Vagina (tissue), 2 donors: ENCODE results near the gene POP7. TPM values are rescaled to one million over a fixed set of nuclear protein-coding genes. Genes with fewer than 3 reads are reported as not detected.

Experiments
- DNase-seq, 2 donors: peaks; one replicate each; pipeline ENCODE4 v3.0.0-alpha.2; 2017; ENCODE audit errors: extremely low spot score in 2 of 2
- H3K27ac ChIP-seq: fragments of 200-600 bp; sonication (generic); one replicate; pipeline ENCODE4 v1.5.1; 2019
- H3K27me3 ChIP-seq: fragments of 200-600 bp; sonication (generic); one replicate; pipeline ENCODE4 v1.5.1; 2019
- H3K36me3 ChIP-seq, 2 donors: fragments of 200-600 bp; sonication (generic); one replicate each; pipeline ENCODE4 v1.5.1; 2017 to 2019
- H3K4me1 ChIP-seq: fragments of 200-600 bp; sonication (generic); one replicate; pipeline ENCODE4 v1.5.1; 2019
- H3K4me3 ChIP-seq, 2 donors: fragments of 200-600 bp; sonication (generic); 1 replicate in 1 of 2; 2 replicates in 1 of 2; pipeline ENCODE4 v1.5.1; 2016 to 2019
- H3K9me3 ChIP-seq: fragments of 200-600 bp; sonication (generic); one replicate; pipeline ENCODE4 v1.5.1; 2019
- POLR2A ChIP-seq, 2 donors: fragments of 450-650 bp; IDR thresholded peaks; one replicate each; pipeline ENCODE4 v1.6.1; 2017; ENCODE audit warnings: antibody characterized with exemption in 2 of 2, mild to moderate bottlenecking in 2 of 2, moderate library complexity in 2 of 2
- POLR2AphosphoS5 ChIP-seq, 2 donors: sonication (generic); formaldehyde crosslinking; IDR thresholded peaks; one replicate each; pipeline ENCODE4 v1.9.0; 2017; ENCODE audit warnings: antibody characterized with exemption in 2 of 2, mild to moderate bottlenecking in 2 of 2, low read depth in 1 of 2; ENCODE audit not compliant: insufficient read depth in 1 of 2
- intact Hi-C: fragments of 100-400 bp; cut with DNase I; formaldehyde crosslinking; loops from one replicate; pipeline ENCODE4 v1.15.1; 2023
- total RNA-seq: library from RNA; depleted of rRNA; stranded (reverse); fragments of >200 nt; gene quantifications from one replicate; pipeline ENCODE4 v1.2.3, GENCODE V29; 2016
- TF ChIP-seq, protein P1 (sequence below), 3 experiments: fragments of 450-650 bp in 2 of 3; fragments of 200-600 bp in 1 of 3; sonication (generic) in 1 of 3; IDR thresholded peaks; one replicate each; pipeline ENCODE4 v1.5.1; 2017 to 2019; ENCODE audit warnings: antibody characterized with exemption in 3 of 3, mild to moderate bottlenecking in 2 of 3, moderate library complexity in 2 of 3

POP7 gene
- total RNA-seq, 1 donor from 2014 or later = 44.0 TPM

DNA sequence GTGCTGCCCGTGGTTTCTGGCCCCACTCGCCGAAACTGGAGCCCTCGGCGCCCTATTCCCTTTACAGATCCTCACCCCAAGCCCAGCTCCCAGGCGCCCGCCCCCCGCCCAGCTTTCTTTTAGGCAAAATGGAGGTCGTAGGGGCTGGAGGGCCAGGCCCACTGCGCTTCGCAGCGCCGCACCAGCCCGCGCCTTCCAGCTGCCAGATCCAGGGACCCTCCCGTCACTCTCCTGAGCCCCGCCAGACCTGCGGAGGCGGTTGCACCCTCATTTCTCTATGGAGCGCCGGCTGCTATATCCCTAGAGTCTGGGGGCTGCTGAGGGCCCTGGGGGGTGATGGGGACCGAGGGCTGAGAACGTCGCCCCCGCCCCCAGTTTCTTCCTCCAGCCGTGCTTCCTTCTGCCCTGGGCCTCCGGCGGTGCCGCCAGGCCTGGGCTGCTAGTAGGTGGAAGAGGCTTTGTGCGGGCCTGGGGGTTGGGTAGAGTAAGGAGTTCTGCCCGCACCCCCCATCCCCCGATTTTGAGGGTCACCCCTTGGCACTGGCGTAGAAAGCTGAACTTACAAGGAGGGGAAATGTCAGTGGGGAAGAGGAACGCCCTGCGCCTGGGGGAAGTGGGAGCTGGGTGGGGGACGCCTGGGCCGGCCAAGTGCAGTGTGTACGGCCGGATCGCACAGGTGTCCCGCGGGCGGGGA, 31.4 kb upstream of the POP7 start:
- peaks cover 0 to 30% of the 10 kb centered on the region in 2 donors for H3K36me3 ChIP-seq
- DNase-seq = no peak
- intact Hi-C loops = loop anchor here (5.0 to 10.0 kb wide), 3 partner anchors 72 to 200 kb away; partner anchors contain the start of genes FBXO24, LRCH4, PCOLCE and TSC22D4
- no peaks in the 10 kb centered on the region for H3K9me3 ChIP-seq
- peak overlapping the region; percentile 94 to 99 for H3K4me3 ChIP-seq
- TF ChIP-seq, protein P1, sequence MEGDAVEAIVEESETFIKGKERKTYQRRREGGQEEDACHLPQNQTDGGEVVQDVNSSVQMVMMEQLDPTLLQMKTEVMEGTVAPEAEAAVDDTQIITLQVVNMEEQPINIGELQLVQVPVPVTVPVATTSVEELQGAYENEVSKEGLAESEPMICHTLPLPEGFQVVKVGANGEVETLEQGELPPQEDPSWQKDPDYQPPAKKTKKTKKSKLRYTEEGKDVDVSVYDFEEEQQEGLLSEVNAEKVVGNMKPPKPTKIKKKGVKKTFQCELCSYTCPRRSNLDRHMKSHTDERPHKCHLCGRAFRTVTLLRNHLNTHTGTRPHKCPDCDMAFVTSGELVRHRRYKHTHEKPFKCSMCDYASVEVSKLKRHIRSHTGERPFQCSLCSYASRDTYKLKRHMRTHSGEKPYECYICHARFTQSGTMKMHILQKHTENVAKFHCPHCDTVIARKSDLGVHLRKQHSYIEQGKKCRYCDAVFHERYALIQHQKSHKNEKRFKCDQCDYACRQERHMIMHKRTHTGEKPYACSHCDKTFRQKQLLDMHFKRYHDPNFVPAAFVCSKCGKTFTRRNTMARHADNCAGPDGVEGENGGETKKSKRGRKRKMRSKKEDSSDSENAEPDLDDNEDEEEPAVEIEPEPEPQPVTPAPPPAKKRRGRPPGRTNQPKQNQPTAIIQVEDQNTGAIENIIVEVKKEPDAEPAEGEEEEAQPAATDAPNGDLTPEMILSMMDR (IDR thresholded peaks at IDR 0.05) = no peak
- no peak for TF ChIP-seq POLR2A (IDR thresholded peaks at IDR 0.05)
- TF ChIP-seq POLR2AphosphoS5 (IDR thresholded peaks at IDR 0.05; ENCODE audit: insufficient read depth in 1 of 2, low read depth in 1 of 2) = peak in 1 of 2 donors; percentile 28
- H3K4me1 ChIP-seq = peaks cover 30% of the 10 kb centered on the region
- H3K27me3 ChIP-seq = no peaks in the 10 kb centered on the region
- peak overlapping the region; percentile 99 for H3K27ac ChIP-seq

DNA sequence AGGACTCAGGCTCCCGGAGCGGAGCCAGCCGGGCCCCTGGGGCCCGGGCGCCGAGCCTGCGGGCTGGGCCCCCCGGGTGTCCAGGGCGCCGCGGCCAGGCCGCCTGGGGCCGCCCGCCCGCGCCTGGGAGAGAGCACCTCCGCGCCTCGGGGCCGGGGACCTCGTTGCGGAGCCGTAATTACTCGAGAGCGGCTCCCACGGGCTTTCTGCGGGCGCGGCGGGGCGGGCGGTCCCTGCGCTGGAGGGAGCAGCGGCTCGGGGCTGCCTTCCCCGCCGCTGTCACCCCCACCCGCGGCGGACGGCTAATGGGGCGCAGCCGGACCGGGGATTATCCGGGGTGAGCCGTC, 30.8 kb upstream of the POP7 start:
- peak overlapping the region; percentile 94 to 99 for H3K4me3 ChIP-seq
- intact Hi-C loops = loop anchor here (5.0 to 10.0 kb wide), 2 partner anchors 73 to 200 kb away; partner anchors contain the start of genes PCOLCE and TSC22D4
- no peaks in the 10 kb centered on the region for H3K9me3 ChIP-seq
- no peaks in the 10 kb centered on the region for H3K27me3 ChIP-seq
- no peak for DNase-seq
- peak overlapping the region; percentile 99 for H3K27ac ChIP-seq
- TF ChIP-seq POLR2AphosphoS5 (IDR thresholded peaks at IDR 0.05; ENCODE audit: insufficient read depth in 1 of 2, low read depth in 1 of 2) = no peak
- TF ChIP-seq POLR2A (IDR thresholded peaks at IDR 0.05) = no peak
- TF ChIP-seq, protein P1 (IDR thresholded peaks at IDR 0.05) = no peak
- H3K36me3 ChIP-seq = peaks cover 0 to 30% of the 10 kb centered on the region in 2 donors
- H3K4me1 ChIP-seq = peaks cover 36% of the 10 kb centered on the region

DNA sequence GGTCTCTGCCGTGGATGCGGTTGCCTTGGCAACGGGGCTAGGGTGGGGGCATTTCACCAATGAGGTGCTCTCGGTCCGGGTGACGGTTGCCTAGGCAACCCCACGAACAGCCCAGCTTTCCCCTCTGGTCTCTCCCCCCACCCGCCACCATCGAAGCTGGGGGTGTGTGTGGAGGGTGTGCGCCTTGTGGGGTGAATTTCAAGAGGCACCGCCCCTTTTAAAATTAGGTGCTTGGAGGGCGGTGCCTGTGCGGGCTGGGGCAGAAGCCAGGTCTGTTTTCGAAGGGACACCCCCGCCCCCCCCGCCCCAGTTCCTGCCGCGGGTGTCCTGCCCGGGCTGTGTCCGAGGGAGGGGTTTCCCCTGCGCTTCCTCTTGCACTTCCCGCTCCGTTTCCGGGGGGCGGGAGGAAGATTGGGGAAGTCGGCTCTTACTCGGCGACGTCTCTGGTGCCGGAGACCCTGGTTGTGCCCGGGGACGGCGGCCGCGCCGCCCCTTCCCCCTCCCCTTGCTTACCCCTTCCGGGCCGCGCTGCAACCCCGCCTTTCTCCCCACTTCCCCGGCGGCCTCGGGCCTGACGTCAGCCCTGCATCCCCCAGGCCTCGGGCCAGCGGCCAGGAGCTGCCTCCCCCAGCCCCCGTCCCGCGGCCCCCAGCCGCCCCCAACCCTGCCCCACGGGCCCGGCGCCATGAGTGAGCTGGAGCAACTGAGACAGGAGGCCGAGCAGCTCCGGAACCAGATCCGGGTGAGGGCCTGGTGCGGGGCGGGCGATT, 30.2 kb upstream of the POP7 start:
- H3K27me3 ChIP-seq = no peaks in the 10 kb centered on the region
- H3K36me3 ChIP-seq = peaks cover 0 to 30% of the 10 kb centered on the region in 2 donors
- H3K4me1 ChIP-seq = peaks cover 43% of the 10 kb centered on the region
- TF ChIP-seq, protein P1 (IDR thresholded peaks at IDR 0.05) = no peak
- TF ChIP-seq POLR2A (IDR thresholded peaks at IDR 0.05) = peak in 1 of 2 donors; percentile 39
- peak; percentile 62 to 87 for TF ChIP-seq POLR2AphosphoS5 (IDR thresholded peaks at IDR 0.05; ENCODE audit: insufficient read depth in 1 of 2, low read depth in 1 of 2)
- H3K4me3 ChIP-seq = peak overlapping the region; percentile 94 to 99
- intact Hi-C loops = loop anchor here (5.0 to 10.0 kb wide), 2 partner anchors 73 to 201 kb away; partner anchors contain the start of genes PCOLCE and TSC22D4
- peak overlapping the region; percentile 99 for H3K27ac ChIP-seq
- peak in 1 of 2 donors; percentile 96 for DNase-seq
- no peaks in the 10 kb centered on the region for H3K9me3 ChIP-seq

DNA sequence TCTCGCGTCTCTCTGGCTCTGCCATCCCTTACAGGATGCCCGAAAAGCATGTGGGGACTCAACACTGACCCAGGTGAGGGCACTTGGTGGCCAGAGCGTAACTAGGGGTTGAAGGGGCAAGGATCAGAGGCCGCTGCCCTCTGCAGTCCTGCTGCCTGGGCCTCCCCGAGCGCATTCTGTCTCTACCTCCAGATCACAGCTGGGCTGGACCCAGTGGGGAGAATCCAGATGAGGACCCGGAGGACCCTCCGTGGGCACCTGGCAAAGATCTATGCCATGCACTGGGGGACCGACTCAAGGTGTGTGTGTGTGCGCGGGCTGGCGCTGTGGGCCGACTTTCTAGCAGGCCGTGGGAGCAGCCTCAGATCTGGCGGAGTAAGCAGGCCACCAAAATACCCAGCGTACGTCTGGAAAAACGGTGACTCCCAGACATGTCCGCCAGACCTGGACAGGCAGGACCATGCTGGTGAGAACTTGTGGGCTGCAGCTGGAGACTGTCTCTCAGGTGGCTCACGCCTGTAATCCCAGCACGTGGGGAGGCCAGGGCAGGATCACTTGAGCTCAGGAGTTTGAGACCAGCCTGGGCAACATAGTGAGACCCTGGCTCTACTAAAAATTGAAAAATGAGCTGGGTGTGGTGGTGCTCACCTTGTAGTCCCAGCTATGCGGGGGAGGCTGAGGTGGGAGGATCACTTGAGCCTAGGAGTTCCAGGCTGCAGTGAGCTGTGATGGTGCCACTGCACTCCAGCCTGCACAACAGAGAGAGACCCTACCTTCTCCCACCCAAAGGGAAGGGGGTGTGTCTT, 29.2 kb upstream of the POP7 start:
- no peak for TF ChIP-seq POLR2A (IDR thresholded peaks at IDR 0.05)
- DNase-seq = no peak
- peaks cover 45% of the 10 kb centered on the region for H3K4me1 ChIP-seq
- H3K27me3 ChIP-seq = no peaks in the 10 kb centered on the region
- H3K36me3 ChIP-seq = peaks cover 0 to 36% of the 10 kb centered on the region in 2 donors
- peak overlapping the region; percentile 99 for H3K27ac ChIP-seq
- peak overlapping the region; percentile 94 to 99 for H3K4me3 ChIP-seq
- intact Hi-C loops = loop anchor here (5.0 to 10.0 kb wide), 2 partner anchors 74 to 202 kb away; partner anchors contain the start of genes PCOLCE and TSC22D4
- no peaks in the 10 kb centered on the region for H3K9me3 ChIP-seq
